ENCODE results near the gene SNPH.
"Not testable (repeated sequence)": the region's sequence is repeated elsewhere in the genome, so short reads cannot be mapped to it uniquely, and the experiment has no call there.

Gene SNPH

GRCh38 chr20:1266167-1266973 lies at the start of gene SNPH:
TSS of gene SNPH (plus strand) at chr20:1266294. CDS start at chr20:1296240, 29,946 bp downstream.
- DNase-seq (ENCODE audit: low read depth in 2 of 2), result peak; percentile 42 to 72

GRCh38 chr20:1216527-1217427 lies 49.3 kb upstream of the SNPH start:
- DNase-seq (ENCODE audit: low read depth in 2 of 2), result not testable (repeated sequence)

GRCh38 chr20:1222750-1223149 lies 43.3 kb upstream of the SNPH start:
- DNase-seq (ENCODE audit: low read depth in 2 of 2), result not testable (repeated sequence)

GRCh38 chr20:1224205-1224890 lies 41.7 kb upstream of the SNPH start:
- no peak for DNase-seq (ENCODE audit: low read depth in 2 of 2)

- no peak for DNase-seq (ENCODE audit: low read depth in 2 of 2)
Observed at GRCh38 chr20:1225263-1225782, 40.8 kb upstream of the SNPH start.

GRCh38 chr20:1225783-1226654 lies 40.1 kb upstream of the SNPH start, which contains the start of gene RAD21L1:
TSS of gene RAD21L1 (plus strand) at chr20:1226044. CDS start at chr20:1228454, 2,410 bp downstream.
- peak; percentile 78 to 88 for DNase-seq (ENCODE audit: low read depth in 2 of 2)

- no peak for DNase-seq (ENCODE audit: low read depth in 2 of 2)
Observed at GRCh38 chr20:1229541-1229940, 36.6 kb upstream of the SNPH start.

- no peak for DNase-seq (ENCODE audit: low read depth in 2 of 2)
Observed at GRCh38 chr20:1232286-1233111, 33.6 kb upstream of the SNPH start.

GRCh38 chr20:1240549-1240948 lies 25.5 kb upstream of the SNPH start:
- no peak for DNase-seq (ENCODE audit: low read depth in 2 of 2)

GRCh38 chr20:1241456-1241855 lies 24.6 kb upstream of the SNPH start:
- no peak for DNase-seq (ENCODE audit: low read depth in 2 of 2)

- no peak for DNase-seq (ENCODE audit: low read depth in 2 of 2)
Observed at GRCh38 chr20:1242099-1242498, 24.0 kb upstream of the SNPH start.

- DNase-seq (ENCODE audit: low read depth in 2 of 2), result no peak
Observed at GRCh38 chr20:1242530-1242929, 23.6 kb upstream of the SNPH start.

- DNase-seq (ENCODE audit: low read depth in 2 of 2), result no peak
Observed at GRCh38 chr20:1245578-1245977, 20.5 kb upstream of the SNPH start.

GRCh38 chr20:1247689-1248088 lies 18.4 kb upstream of the SNPH start:
- DNase-seq (ENCODE audit: low read depth in 2 of 2), result no peak

GRCh38 chr20:1250282-1250681 lies 15.8 kb upstream of the SNPH start:
- DNase-seq (ENCODE audit: low read depth in 2 of 2), result not testable (repeated sequence)

- no peak for DNase-seq (ENCODE audit: low read depth in 2 of 2)
Observed at GRCh38 chr20:1252416-1252815, 13.7 kb upstream of the SNPH start.

- no peak for DNase-seq (ENCODE audit: low read depth in 2 of 2)
Observed at GRCh38 chr20:1254254-1254653, 11.8 kb upstream of the SNPH start.

- DNase-seq (ENCODE audit: low read depth in 2 of 2), result no peak
Observed at GRCh38 chr20:1255675-1256074, 10.4 kb upstream of the SNPH start.

GRCh38 chr20:1263853-1264252 lies 2.2 kb upstream of the SNPH start:
- no peak for DNase-seq (ENCODE audit: low read depth in 2 of 2)

- DNase-seq (ENCODE audit: low read depth in 2 of 2), result no peak
Observed at GRCh38 chr20:1264727-1265126, 1.4 kb upstream of the SNPH start.

Data from stimulated activated CD4-positive, alpha-beta T cell treated with anti-CD3 and anti-CD28 coated beads, Interleukin-4, amount 100 ng/mL, for 48 hours (primary cell).